Stimulated activated CD8-positive, alpha-beta memory T cell treated with anti-CD3 and anti-CD28 coated beads, Interleukin-12 subunit alpha, Interleukin-12 subunit beta, amount 100 ng/mL, for 1 hour (primary cell): ENCODE results near the gene FITM1.
"Not testable (repeated sequence)": the region's sequence is repeated elsewhere in the genome, so short reads cannot be mapped to it uniquely, and the experiment has no call there.

Experiments
- DNase-seq: peaks from one replicate; pipeline ENCODE4 v3.0.0-alpha.2; 2020; ENCODE audit warnings: low read depth

FITM1 gene

DNA sequence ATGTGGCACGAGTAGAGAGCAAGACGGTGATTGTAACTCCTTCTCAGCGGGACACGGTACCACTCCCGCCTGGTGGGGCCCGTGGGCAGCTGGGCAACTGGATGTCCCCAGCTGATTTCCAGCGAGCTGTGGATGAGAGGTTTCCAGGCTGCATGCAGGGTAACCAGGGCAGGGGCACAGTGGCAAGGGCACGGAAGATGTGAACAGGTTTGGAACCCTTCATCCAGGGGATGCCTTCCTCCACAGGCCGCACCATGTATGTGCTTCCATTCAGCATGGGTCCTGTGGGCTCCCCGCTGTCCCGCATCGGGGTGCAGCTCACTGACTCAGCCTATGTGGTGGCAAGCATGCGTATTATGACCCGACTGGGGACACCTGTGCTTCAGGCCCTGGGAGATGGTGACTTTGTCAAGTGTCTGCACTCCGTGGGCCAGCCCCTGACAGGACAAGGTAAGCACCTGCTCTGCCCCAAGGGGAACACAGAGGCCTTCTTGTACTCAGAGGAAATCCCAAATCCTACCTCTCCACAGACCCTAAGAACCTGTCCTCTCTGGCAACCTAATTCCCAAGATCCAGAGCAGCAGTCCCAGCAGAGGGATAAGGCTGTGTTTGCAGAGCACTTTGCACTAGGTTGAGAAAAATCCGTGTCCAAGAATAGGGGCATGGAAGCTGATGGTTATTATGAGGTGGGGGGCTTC lies 32.1 kb upstream of the FITM1 start:
- no peak for DNase-seq

DNA sequence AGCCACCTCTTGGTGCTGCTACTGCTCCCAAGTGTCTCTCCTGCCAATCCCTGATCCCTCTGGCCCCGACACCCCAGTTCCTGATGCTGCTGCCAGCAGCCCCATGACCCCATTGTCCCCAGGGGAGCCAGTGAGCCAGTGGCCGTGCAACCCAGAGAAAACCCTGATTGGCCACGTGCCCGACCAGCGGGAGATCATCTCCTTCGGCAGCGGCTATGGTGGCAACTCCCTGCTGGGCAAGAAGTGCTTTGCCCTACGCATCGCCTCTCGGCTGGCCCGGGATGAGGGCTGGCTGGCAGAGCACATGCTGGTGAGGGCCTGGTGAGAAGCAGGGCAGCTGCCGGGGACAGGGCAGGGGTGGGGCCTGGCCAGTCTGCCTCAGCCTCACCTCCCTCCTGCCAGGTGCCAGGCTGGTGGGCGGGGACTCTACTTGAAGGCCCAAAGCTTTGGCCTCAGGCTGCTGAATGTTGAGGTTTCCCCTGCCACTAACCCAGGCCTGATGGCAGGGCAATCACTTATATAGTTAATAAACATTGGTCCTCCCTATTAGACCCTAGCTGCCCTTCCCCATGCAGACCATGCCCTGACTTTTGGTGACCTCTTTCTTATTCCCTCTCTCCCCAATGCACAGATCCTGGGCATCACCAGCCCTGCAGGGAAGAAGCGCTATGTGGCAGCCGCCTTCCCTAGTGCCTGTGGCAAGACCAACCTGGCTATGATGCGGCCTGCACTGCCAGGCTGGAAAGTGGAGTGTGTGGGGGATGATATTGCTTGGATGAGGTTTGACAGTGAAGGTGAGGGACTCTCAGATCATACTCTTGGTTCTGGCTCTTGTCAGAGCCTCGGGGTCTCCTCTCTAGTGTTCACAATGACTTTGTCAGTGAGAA lies 31.3 kb upstream of the FITM1 start:
- no peak for DNase-seq

DNA sequence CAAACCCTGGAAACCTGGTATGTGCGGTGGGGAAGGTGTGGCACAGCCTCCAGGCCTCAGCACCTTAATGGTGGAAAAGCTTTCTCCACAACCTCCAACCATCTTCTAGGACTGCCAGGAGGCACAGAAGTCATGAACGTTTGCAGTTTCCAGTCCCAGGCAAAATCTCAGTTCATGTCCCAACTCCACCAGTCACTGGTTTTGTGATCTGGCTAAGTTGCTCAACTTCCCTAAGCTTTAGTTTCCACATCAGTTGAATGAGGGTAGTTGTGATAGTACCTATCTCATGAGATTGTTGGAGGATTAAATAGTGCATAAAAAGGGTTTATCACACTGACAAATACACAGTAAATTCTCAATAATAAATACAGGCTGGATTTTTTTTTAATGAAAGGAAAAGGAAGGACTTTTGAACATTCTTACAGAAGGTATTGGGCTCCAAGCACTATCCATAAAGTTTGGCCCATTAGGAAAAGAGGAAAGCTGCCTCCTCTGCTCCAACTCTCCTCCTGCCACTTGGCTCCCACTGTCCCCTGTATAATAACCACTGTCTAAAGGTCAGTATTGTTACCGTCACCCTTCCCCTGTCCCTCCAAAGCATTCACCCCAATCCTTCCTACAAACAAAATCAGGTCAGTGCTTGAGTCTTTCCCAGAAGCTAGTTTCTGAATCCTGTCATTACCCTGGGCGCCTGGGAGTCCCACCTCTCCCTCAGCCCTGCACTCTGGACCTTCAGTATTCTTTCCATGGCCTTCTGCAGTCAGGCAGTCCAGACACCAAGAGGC lies 30.1 kb upstream of the FITM1 start:
- DNase-seq = no peak

DNA sequence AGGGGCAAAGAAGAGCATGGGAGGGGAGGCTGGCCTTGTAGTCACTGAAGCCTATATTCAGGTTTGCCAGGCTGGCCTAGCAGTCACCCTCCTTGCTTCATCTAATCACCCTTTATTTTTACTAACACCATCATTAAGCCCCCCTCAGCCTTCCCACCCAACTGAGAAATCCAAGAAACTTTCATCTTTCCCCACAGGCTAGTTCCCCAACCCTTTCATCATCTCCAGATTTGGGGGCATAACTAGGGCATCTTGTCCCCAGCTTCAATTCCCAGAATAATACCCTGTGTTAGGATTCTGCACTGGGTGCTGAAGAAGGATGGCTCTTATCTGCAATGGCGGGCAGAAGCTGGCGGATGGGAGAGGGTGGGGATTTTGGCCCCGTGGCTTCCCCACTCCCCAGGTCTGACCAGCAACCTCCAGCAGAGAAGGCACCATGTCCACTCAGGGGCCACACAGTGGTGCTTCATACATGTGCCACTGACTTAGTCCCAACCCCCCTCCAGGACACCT lies 29.4 kb upstream of the FITM1 start:
- DNase-seq = no peak

DNA sequence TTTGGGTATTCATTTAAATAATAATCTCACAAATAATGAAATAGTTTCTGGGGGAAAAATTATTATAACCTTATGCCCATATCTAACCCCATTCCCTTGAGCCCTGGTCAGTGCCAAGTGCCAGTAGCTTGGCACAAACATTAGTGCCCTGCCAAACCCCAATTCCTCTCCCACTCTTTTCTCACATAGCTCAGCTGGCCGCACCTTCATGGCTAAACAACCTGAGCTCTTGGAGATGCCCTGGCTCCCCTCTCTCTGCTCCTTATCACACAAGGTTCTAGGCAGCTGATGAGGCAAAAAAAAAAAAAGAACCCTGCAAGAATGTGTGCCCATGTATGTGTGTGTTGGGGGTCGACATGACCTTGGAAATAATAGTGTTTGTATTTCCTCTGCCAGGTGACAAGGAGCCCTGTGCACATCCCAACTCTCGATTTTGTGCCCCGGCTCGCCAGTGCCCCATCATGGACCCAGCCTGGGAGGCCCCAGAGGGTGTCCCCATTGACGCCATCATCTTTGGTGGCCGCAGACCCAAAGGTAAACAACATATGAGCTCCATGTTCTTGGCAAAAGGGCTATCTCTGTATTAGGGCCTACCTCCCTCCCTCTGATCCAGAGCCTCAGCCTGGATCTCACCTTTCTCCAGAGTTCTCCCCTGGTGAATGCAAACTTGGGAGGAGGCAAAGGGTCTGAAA lies 28.0 kb upstream of the FITM1 start:
- no peak for DNase-seq

DNA sequence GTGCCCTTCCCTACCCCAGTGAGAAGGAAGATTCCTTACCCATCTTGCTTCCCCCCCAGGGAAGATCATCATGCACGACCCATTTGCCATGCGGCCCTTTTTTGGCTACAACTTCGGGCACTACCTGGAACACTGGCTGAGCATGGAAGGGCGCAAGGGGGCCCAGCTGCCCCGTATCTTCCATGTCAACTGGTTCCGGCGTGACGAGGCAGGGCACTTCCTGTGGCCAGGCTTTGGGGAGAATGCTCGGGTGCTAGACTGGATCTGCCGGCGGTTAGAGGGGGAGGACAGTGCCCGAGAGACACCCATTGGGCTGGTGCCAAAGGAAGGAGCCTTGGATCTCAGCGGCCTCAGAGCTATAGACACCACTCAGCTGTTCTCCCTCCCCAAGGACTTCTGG lies 27.0 kb upstream of the FITM1 start:
- no peak for DNase-seq

DNA sequence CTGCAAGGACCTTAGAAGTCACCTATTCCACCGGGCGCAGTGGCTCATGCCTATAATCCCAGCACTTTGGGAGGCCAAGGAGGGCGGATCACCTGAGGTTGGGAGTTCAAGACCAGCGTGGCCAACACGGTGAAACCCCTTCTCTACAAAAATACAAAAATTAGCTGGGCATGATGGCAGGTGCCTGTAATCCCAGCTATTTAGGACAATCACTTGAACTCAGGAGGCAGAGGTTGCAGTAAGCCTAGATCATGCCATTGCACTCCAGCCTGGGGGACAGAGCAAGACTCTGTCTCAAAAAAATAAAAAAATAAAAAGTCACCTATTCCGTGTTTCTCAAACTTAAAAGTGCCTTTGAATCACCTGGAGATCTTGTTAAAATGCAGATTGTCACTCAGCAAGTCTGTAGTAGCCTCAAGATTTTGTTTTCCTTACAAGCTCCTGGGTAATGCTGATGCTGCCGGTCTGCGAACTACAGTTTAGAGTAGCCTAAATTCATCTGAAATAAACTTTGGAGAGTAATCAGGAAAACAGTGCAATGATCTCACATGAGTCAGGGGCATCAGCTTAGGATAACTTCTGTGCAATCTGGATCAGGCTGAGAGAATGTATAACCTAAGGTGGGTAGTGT lies 24.7 kb upstream of the FITM1 start:
- not testable (repeated sequence) for DNase-seq

DNA sequence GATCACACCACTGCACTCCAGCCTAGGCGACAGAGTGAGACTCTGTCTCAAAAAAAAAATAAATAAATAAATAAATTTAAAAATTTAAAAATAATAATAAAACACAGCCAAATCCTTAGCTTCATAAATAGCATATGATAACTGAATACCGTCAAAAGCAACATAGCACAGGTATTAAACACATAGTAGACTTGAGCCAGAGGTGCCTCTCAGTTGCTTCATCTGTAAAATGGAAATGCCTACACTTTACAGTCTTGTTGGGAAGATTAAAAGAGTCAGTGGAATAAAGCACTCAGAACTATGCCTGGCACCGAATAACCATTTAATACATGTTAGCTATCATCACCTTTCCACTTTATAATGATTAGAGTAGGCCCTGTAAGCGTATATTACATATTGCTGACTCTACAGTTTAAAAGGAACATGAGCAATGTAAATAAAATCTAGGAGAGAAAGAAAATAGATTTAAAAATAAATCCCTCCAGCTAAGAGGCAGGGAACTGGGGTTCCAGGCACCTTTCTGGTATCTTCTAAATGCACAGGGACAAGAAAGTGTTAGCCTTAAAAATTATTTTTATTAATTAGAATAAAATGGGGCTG lies 23.7 kb upstream of the FITM1 start:
- no peak for DNase-seq

DNA sequence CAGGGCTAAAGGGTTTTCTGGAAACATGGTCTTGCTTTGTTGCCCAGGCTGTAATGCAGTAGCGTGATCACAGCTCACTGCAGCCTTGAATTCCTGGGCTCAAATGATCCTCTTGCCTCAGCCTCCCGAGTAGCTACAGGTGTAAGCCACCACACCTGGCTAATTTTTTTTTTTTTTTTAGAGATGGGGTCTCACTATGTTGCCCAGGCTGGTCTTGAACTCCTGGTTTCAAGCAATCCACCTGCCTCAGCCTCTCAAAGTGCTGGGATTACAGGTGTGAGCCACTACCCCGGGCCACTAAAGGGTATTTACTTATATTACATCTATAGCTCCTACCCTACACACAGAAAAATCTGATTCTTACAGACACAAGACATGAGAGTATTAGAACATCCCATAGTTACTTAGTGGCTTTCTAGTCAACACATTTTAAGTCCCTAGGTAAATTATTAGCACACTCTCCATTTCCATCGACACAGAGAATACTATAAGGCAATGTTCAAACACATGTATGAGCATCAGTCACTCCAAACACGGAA lies 22.1 kb upstream of the FITM1 start:
- DNase-seq = no peak

DNA sequence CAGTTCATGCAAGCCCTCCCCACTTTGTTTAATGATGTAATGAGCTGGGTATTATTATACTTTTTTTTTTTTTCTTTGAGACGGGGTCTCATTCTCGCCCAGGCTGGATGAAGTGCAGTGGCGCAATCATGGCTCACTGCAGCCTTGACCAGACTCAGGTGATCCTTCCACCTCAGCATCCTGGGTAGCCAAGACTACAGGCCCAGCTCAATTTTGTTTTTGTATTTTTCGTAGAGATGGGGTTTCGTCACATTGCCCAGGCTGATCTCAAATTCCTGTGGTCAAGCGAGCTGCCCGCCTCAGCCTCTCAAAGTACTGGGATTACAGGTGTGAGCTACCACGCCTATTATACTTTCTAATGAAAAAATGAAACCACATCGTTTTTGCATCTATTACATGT lies 20.4 kb upstream of the FITM1 start:
- no peak for DNase-seq

DNA sequence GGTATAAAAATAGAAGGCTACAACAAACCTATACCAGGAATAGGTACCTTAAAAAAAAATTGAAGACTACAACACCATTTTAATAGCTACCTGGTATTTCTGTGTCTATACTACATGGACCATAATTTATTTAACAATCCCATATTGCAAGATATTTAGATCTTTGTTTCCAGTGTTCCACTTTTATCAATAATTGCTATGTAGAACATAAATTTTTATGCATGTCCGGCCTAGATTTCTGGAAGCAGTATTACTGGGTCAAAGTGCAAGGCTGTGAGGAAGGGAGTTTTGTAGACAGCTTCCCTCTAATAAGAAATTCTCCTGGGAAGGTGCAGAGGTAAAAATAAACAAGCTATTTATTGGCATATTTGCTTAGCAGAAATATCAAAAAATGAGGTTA lies 19.9 kb upstream of the FITM1 start:
- no peak for DNase-seq

DNA sequence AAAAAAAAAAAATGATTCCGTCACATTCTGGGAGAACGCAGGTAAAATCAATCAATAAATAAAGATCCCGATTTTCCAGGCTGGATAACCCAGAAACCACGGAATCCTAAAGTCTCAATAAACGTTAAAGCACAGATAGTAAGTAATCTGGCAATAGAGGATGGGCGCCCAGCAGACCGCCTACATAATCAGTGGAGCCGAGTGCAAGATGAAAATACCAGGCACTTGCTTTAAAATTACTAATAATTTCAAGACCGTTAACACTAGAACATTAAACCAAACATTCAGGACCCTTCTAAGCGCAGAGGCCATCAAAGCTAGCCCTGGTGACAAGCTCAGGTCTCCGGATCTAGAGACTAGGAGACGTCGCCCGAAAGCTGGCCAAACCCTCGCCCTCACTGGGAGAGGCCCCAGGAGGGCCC lies 17.1 kb upstream of the FITM1 start:
- no peak for DNase-seq

DNA sequence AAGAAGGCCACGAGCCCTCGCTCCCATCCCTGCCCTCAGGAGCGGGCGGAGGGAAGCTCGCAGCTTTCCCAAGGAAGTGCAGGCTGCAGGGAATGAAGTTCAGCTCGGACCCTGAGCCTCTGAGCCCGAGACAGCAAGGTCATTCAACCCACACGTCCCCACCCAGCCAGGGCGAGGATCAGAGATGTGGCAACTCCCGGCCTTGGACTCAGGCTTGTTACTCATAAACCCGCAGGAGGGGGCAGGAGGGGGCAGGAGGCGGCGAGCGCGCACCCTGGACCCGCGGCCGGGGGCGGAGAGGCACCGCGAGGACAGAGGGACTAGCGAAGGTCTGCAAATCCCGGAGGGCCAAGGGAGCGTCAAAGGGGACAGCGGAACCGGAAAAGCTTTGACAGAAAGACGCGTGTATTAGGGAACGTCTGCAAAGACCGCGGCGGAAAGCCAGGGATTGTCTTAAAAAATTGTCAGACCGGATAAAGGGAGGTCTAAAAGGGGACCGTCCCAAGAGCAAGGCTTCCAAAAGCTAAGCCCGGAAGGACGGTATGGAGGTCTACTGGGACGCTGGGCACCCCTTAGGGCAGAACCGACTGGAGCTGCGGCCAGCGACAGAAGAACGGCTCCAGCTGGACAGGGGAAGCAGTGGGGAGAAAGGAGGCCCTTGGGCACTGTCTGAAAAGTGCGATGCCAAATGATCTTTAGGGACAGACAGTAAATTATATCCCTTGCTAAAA lies 16.5 kb upstream of the FITM1 start:
- DNase-seq = peak; percentile 55

DNA sequence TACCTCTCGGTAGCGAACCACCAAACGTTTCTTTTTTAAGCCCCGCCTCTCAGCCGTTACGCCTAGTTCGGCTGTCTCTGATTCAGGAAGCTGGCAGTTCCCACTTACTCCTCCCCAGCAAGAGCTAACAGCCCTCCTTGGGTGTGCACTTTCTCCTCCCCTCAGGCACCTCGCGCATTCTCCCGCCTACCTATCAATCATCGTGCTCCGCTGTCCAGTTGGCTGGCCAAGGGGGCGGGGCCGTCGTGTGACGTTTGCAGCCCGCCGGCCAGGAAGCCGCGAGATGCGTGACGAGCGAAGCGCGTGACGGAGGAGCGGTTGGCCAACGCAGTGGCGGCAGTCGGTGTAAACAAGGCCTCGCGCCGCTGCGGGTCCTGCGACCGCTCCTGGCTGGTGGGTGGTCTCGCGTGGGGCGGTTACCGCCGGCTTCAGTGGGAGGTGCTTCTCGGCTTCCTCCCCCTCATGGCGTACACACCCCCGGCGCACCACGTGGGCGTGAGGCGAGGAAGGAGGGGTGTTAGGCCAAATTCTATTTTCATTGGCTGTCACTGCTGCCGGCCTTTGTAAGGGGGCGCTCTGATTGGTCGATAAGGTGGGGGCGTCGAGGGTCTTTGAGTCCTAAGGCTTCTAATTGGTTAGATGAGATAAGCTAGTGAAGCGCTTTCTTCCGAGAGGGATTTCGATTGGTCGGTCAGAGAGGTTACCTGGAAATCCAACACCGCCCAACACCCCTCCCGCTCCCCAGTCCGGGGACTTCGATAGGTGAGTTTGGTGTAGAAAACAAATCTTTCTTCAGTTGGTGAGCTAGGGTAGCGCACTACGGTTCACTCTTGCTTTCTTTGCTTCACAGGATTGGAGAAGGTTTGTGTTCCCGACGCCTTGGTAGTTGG lies 15.7 kb upstream of the FITM1 start, which contains the start of the genes DCAF11 and NRL:
Gene DCAF11 (plus strand): TSS at position 246 of the 890 bp plus-strand sequence. CDS start 818 bp downstream, outside the sequence.
Gene NRL (minus strand): TSS at position 418 of the 890 bp plus-strand sequence. CDS start 32,101 bp downstream, outside the sequence.
- DNase-seq = peak; percentile 94

DNA sequence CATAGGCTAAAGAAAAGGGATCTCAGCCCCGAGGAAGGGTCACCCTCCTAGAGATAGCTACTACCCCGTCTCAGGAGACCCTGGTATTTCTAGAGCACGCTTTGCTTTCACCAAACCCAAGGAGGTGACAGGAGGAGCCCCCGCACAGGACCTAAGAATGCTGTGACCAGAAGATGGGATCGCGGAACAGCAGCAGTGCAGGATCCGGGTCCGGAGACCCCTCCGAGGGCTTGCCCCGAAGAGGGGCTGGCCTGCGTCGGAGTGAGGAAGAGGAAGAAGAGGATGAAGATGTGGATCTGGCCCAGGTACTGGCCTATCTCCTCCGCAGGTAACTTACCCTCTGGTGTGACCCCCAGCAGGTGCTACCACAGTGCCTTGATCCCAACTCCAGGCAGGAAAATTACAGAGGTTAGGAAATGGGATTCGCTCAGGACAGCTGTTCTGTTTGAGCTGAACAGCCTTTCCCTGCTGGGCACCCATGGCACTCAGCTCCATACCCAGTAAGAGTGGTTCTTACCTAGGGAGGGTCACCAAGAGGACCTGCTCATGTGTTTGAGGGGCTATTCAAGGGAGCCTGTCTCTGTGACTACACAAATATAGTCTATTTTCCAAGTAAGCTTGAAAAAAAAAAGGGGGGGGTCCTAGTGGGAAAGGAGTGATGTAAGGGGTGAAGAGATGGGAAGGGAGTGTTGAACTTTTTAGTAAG lies 14.9 kb upstream of the FITM1 start:
- DNase-seq = no peak

DNA sequence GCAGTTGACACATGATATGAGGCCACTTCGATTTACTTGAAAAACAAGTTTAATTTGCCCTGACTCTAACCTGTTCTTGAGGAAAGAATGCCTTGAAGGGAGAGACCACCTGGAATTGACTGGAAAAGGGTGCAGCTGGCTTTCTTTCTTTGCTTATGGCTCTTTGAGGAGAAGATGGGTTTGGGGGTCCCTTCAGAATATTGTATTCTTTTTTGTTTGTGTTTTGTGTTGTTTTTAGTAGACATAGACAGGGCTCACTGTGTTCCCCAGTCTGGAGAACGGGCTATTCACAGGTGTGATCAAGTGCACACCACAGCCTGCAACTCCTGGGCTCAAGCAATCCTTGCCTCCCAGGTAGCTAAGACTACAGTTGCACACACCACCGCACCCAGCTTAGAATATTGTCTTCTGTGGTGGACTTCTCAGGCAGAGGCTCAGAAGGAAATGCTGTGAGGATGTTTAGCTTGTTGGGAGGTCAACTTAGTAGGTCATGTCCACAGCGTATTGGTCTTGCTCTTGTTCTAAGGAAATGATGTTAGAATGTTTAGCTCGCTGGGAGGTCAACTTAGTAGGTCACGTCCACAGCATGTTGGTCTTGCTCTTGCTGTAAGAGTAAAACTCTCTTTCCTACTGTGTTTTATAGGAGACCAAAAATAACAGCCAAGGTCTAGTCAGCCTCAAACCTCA lies 14.2 kb upstream of the FITM1 start:
- no peak for DNase-seq

DNA sequence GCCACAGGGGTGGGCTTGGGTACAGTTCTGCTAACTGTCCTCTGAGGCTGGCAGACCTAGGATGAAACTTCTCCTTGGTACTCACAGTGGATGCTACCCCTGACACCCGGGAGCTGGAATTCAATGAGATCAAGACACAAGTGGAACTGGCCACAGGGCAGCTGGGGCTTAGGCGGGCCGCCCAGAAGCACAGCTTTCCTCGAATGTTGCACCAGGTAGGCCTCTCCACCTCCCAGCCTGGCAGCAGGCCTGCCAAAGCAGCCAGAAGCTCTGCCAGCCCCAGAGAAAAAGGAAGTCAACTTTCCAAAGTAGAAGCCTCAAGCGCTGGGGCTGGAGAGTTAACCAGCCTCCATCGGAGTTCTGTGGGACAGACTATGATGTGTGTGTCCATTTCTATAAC lies 13.3 kb upstream of the FITM1 start:
- no peak for DNase-seq
